ENCODE measurements around the gene TMEM236.

Gene TMEM236

GRCh38 chr10:17787087-17787961 lies 35.3 kb downstream of the TMEM236 start:
- Mint-ChIP-seq H3K27me3 (no peaks in the 10 kb centered on the region), H3K9me3 (no peaks in the 10 kb centered on the region), H3K27ac (no peak overlapping the region), H3K36me3 (no peaks in the 10 kb centered on the region), H3K4me1 (peaks cover 7 to 13% of the 10 kb centered on the region in 2 donors), H3K4me3 (no peak overlapping the region)
- ATAC-seq (replicated peaks) (no peak), DNase-seq (no peak)

DNA sequence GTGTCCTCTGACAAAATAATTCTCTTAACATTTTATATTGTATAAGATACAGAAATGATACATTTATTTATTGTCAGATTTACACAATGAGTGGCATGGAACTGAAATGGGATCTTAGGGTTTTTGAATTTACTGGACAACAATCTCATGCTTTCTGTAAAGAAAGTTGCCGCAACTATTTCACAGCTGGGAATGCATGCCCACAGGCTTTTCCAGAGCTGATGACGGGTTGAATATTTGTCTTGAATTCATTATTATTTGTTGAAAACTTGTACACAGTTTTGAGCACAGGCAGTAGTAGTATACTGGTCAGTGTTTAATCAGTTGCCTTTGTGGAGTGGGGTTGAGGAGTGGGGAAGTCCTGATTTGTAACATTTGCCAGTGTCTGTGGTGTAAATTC lies 36.6 kb downstream of the TMEM236 start:
- Mint-ChIP-seq H3K27me3 (no peaks in the 10 kb centered on the region), H3K4me3 (no peak overlapping the region)

DNA sequence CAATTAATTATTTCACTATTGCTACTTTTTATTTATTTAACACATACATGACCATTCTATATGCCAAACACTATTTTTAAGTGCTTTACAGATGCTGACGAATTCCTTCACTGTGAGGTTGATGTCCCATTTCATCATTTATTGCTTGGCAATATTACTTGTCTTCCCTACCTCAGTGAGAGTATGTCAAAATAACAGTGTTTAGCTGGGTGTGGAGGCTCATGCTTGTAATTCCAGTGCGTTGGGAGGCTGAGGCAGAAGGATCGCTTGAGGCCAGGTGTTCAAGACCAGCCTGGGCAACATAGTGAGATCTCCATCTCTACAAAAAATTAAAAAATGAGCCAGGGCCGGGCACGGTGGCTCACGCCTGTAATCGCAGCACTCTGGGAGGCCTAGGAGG lies 37.4 kb downstream of the TMEM236 start:
- Mint-ChIP-seq H3K36me3 (no peaks in the 10 kb centered on the region), H3K27ac (no peak overlapping the region), H3K4me1 (peaks cover 2 to 7% of the 10 kb centered on the region in 2 donors), H3K9me3 (no peaks in the 10 kb centered on the region), H3K27me3 (no peaks in the 10 kb centered on the region), H3K4me3 (no peak overlapping the region)
- ATAC-seq (replicated peaks) (no peak), DNase-seq (no peak)

More for the DNA sequence above, 36.6 kb downstream of the TMEM236 start:
- H3K4me1 Mint-ChIP-seq: peaks cover 4 to 11% of the 10 kb centered on the region in 2 donors
- no peak for DNase-seq
- ATAC-seq (replicated peaks): no peak
- H3K9me3 Mint-ChIP-seq: no peaks in the 10 kb centered on the region
- no peaks in the 10 kb centered on the region for H3K36me3 Mint-ChIP-seq
- no peak overlapping the region for H3K27ac Mint-ChIP-seq

DNA sequence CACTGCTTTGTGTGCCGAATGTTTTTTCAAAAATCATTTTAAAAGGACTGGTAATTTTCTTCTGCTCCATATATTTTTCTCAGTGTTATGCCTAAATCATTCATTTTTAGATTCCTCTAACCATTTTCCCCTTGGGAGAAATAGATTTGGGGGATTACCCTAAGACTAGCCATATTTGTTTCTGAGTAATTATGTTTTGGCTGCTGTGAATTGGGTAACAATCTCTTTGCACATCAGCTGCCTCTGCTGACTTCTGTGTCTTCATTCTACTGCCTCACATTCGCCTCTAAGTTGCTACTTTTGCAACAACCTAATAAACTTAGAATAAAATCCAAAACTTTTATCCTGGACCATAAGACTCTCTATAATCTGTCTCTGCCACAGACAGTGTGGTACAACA lies 38.6 kb downstream of the TMEM236 start:
- Mint-ChIP-seq H3K36me3 (no peaks in the 10 kb centered on the region), H3K4me1 (peaks cover 2 to 7% of the 10 kb centered on the region in 2 donors), H3K27me3 (no peaks in the 10 kb centered on the region), H3K9me3 (no peaks in the 10 kb centered on the region), H3K4me3 (no peak overlapping the region), H3K27ac (no peak overlapping the region)
- no peak for ATAC-seq (replicated peaks)
- DNase-seq: no peak

DNA sequence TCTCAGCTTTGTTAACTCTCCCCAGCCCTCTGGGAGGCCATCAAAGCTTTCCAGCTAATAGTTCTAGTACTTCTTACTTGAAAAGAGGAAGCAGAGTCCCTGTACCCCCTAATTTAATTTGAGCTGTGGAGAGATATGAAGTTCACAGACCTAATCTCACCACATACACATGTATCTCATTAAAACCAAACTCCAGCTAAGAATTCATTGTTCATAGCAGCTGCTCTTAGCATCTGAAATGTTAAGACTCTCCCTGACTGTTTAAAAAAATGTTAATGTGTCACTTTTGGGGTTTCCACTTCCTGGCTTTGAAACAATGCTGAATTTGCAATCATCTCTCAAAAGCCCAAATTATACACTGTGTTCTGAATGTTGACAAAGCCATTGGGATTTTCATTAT lies 41.0 kb downstream of the TMEM236 start:
- no peak overlapping the region for H3K4me3 Mint-ChIP-seq
- no peak overlapping the region for H3K27ac Mint-ChIP-seq
- no peaks in the 10 kb centered on the region for H3K27me3 Mint-ChIP-seq
- peaks cover 2 to 7% of the 10 kb centered on the region in 2 donors for H3K4me1 Mint-ChIP-seq
- H3K36me3 Mint-ChIP-seq: no peaks in the 10 kb centered on the region
- no peaks in the 10 kb centered on the region for H3K9me3 Mint-ChIP-seq
- no peak for ATAC-seq (replicated peaks)
- DNase-seq: no peak

DNA sequence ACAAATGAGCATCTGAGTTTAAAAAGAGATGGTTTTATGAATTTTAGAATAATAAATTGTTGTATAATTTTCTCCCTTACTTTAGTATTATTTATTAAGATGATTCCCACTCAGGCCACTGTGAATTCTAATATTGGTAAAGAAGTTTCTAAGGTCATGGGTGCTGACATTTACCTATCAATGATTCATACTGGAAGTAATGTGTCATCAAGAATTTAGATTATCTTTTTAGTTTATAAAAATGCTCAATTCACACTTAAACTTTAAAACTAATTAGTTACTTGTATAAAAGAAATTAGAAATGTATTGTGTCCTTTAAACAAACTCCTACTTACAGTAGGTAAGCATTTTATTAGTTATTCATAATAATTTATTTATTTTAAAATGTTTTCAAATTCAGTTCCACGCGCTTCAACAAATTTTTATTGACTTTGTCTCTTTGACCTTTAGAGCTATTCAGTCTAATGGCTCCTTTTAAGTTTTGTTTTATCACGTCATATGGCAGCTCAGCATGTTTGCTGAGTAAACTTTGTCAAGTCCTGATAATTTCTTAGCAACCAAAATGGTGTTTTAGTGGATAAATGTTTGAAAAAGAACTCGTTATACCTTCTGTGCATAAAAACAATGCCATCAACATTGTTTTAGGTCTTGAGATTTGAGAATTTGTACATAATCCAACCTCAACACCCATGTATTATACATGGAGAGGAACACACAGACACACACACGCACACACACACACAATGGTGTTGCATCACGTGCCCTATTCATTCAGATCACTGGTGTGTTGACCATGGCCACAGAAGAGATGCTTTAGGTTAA lies 42.0 kb downstream of the TMEM236 start:
- Mint-ChIP-seq H3K36me3 (no peaks in the 10 kb centered on the region), H3K9me3 (no peaks in the 10 kb centered on the region), H3K27ac (no peak overlapping the region), H3K4me1 (peaks cover 2 to 7% of the 10 kb centered on the region in 2 donors), H3K27me3 (no peaks in the 10 kb centered on the region), H3K4me3 (no peak overlapping the region)
- no peak for ATAC-seq (replicated peaks)
- no peak for DNase-seq

- Mint-ChIP-seq H3K4me3 (no peak overlapping the region), H3K4me1 (peaks cover 2 to 7% of the 10 kb centered on the region in 2 donors), H3K36me3 (no peaks in the 10 kb centered on the region), H3K27me3 (no peaks in the 10 kb centered on the region), H3K9me3 (no peaks in the 10 kb centered on the region), H3K27ac (no peak overlapping the region)
- ATAC-seq (replicated peaks): no peak
- DNase-seq: no peak
Observed at GRCh38 chr10:17795083-17795482, 43.1 kb downstream of the TMEM236 start.

DNA sequence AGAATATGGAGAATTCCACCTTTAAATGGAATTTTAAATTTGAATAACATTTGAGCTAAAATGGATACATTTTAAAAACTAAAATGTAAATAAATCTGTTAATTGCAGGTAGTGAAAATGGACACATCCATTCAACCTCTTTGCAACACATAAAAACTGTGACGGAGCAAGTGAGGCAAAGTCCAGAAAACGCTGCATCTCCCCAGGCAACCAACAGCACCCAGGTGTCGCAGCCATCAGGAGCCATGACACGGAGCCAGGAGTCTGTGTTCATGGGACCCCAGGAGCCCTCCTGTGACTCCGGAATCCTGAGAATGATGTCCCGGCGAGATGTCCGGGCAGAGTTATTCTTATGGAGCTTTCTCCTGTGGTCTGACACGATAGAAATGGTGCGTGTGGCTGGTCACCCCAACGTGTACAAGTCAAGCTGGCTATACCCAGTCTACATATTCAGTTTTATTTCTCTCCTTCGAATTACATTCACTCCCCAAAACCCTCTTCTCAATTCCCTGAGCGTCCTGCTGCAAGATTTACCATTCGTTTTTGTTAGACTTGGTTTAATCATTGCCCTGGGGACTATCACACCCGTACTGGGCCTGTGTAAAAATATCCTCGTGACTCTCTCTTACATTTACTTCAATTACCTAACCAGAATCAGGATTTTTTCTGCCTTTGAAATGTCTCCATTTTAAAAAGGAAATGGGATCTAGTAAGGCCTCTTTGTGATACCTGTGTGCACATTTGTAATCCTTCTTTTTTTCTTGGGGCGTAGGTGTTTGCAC lies 44.0 kb downstream of the TMEM236 start:
- H3K9me3 Mint-ChIP-seq: no peaks in the 10 kb centered on the region
- no peak overlapping the region for H3K4me3 Mint-ChIP-seq
- no peaks in the 10 kb centered on the region for H3K36me3 Mint-ChIP-seq
- peaks cover 2 to 7% of the 10 kb centered on the region in 2 donors for H3K4me1 Mint-ChIP-seq
- DNase-seq: no peak
- H3K27me3 Mint-ChIP-seq: no peaks in the 10 kb centered on the region
- peak overlapping the region; percentile 20 for H3K27ac Mint-ChIP-seq
- ATAC-seq (replicated peaks): no peak

- Mint-ChIP-seq H3K27ac (no peak overlapping the region), H3K4me1 (peaks cover 8 to 25% of the 10 kb centered on the region in 2 donors), H3K36me3 (no peaks in the 10 kb centered on the region), H3K27me3 (no peaks in the 10 kb centered on the region), H3K9me3 (no peaks in the 10 kb centered on the region), H3K4me3 (no peak overlapping the region)
- DNase-seq (no peak), ATAC-seq (replicated peaks) (no peak)
Observed at GRCh38 chr10:17801507-17801906, 49.5 kb downstream of the TMEM236 start.

GRCh38 chr10:17802350-17802749 lies 50.3 kb downstream of the TMEM236 start:
- Mint-ChIP-seq H3K4me1 (peaks cover 9 to 27% of the 10 kb centered on the region in 2 donors), H3K27ac (no peak overlapping the region), H3K36me3 (no peaks in the 10 kb centered on the region), H3K4me3 (no peak overlapping the region), H3K9me3 (no peaks in the 10 kb centered on the region), H3K27me3 (no peaks in the 10 kb centered on the region)
- ATAC-seq (replicated peaks) (no peak), DNase-seq (no peak)

- Mint-ChIP-seq H3K27ac (no peak overlapping the region), H3K27me3 (no peaks in the 10 kb centered on the region), H3K9me3 (no peaks in the 10 kb centered on the region), H3K4me1 (peaks cover 9 to 27% of the 10 kb centered on the region in 2 donors), H3K4me3 (no peak overlapping the region), H3K36me3 (no peaks in the 10 kb centered on the region)
- ATAC-seq (replicated peaks) (no peak), DNase-seq (no peak)
Observed at GRCh38 chr10:17802976-17803375, 51.0 kb downstream of the TMEM236 start.

DNA sequence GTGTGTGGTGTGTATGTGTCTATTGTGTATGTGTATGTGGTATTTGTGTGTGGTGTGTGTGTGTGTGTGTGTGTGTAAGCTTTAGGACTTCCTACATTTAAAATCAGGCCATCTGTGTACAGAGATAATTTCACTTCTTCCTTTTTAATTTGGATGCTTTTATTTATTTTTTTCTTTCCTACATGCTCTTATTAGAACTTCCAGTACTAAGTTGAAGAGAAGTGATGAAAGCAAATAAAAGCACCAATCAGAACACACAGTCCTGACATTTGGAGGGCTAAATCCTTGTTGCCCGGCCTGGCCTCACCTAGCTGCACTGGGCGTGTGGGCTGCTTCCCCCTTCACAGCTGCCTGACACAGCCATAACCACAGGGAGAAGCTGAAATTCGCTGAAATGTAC lies 53.3 kb downstream of the TMEM236 start:
- no peak overlapping the region for H3K27ac Mint-ChIP-seq

DNA sequence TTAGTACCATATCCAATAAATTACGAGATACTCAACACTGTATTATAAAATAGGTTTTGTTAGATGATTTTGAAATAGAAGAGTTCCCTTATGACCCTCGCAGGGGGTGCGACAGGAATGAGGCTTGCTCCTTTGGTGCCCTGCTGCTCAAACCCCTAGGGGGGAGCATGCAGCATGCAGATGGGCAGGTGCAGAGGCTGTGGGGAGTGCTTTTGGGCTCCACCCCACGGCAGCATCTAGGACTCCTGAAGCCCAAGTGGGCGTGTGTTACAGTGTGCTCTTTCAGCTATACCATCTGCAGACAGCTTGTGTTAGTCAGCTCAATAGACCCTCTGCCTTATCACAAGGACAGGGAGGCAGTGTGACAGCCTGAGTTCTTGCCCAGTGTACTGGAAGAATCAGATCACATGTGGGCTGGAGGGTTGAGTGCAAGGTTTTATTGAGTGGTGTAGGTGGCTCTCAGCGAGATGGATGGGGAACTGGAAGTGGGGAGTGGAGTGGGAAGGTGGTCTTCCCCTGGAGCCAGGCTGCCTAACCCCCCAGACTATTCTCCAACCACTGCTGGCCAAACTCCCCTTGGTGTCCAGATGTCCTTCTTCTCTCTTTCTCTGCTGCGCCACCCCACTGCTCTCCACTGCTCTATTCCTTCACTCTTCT lies 54.0 kb downstream of the TMEM236 start:
- H3K27me3 Mint-ChIP-seq: peaks cover 14 to 23% of the 10 kb centered on the region in 2 donors
- H3K9me3 Mint-ChIP-seq: no peaks in the 10 kb centered on the region
- H3K27ac Mint-ChIP-seq: no peak overlapping the region
- H3K36me3 Mint-ChIP-seq: no peaks in the 10 kb centered on the region
- peak; percentile 12 for DNase-seq
- peak; percentile 90 to 92 for ATAC-seq (replicated peaks)
- peaks cover 16 to 45% of the 10 kb centered on the region in 2 donors for H3K4me1 Mint-ChIP-seq
- no peak overlapping the region for H3K4me3 Mint-ChIP-seq

More for the DNA sequence above, 53.3 kb downstream of the TMEM236 start:
- Mint-ChIP-seq H3K9me3 (no peaks in the 10 kb centered on the region), H3K27me3 (peaks cover 10 to 16% of the 10 kb centered on the region in 2 donors), H3K36me3 (no peaks in the 10 kb centered on the region), H3K4me1 (peaks cover 16 to 45% of the 10 kb centered on the region in 2 donors), H3K4me3 (no peak overlapping the region)
- ATAC-seq (replicated peaks) (peak; percentile 44 to 62), DNase-seq (no peak)

Data from stimulated activated naive B cell treated with anti-CD40 and anti-IgM and Interleukin-4, amounts not matched to agents 10 μg/mL and 1 μg/mL and 100 μg/mL, for 72 hours (primary cell).